Measurements from ENCODE around the gene MSANTD1. TPM values are rescaled to one million over a fixed set of nuclear protein-coding genes. Genes with fewer than 3 reads are reported as not detected.

Gene MSANTD1
- total RNA-seq, 4 donors from 2014 or later, result 0.68 to 1.3 (median 0.80) TPM; not detected in 1

DNA sequence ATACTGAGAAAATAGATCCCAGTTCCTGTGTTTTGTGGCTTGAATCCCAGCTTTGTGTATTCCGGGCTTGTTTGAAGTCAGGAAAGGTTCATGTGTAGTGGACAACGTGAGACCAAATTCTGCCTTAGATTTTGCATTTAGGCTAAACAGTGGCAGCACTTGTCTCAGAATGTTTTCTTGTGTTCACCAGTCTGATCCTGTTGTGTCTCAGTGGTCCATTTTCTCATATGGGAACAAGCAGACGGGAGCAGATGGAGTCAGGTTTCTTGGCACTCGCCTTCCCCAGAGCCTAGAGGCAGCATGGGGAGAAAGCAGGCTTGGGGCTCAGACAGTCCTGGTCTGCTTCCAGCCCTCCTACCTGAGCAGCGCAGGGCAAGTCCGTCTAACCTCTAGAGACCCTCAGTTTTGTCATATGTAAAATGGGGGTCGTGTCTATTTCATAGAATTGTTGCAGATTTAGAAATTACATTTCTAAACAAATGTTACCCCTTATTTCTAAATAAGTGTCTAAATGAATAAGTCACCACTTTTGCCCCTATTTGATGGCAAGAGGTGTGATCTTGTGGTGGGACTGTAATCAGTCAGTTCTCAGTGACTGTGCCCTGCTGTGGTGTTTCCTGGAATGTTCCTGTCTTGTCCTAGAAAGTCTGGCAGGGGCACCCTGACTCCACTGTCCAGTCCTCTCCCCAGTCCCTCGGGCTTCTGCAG is 28.3 kb upstream of the MSANTD1 start:
- Histone ChIP-seq H3K4me1 (no peaks in the 10 kb centered on the region), H3K36me3 (peaks cover 0 to 70% (median 21%) of the 10 kb centered on the region in 4 donors), H3K9me3 (no peaks in the 10 kb centered on the region), H3K4me3 (no peak overlapping the region), H3K27ac (no peak overlapping the region), H3K27me3 (no peaks in the 10 kb centered on the region)
- no peak for DNase-seq
- in situ Hi-C loops (cut with MboI; ENCODE audit: low pct_ligation_motif_present in 1 of 4, low pct_unique_long_range_greater_than_20kb in 1 of 4, low sequenced_read_pairs in 3 of 4), result loop anchor here in 1 of 4 donors (25.0 kb wide), 1 partner anchor 217 kb away; the partner anchor contains the start of gene HGFAC
- 83 to 87% methylated on average over 3 to 8 of the region's 8 CpGs for WGBS, 2 donors (ENCODE audit: low coverage in 1 of 2)
- TF ChIP-seq EP300 (IDR thresholded peaks at IDR 0.05; ENCODE audit: low read depth) (no peak), POLR2A (IDR thresholded peaks at IDR 0.05) (no peak), POLR2AphosphoS5 (IDR thresholded peaks at IDR 0.05) (no peak)
- TF ChIP-seq, protein P1, sequence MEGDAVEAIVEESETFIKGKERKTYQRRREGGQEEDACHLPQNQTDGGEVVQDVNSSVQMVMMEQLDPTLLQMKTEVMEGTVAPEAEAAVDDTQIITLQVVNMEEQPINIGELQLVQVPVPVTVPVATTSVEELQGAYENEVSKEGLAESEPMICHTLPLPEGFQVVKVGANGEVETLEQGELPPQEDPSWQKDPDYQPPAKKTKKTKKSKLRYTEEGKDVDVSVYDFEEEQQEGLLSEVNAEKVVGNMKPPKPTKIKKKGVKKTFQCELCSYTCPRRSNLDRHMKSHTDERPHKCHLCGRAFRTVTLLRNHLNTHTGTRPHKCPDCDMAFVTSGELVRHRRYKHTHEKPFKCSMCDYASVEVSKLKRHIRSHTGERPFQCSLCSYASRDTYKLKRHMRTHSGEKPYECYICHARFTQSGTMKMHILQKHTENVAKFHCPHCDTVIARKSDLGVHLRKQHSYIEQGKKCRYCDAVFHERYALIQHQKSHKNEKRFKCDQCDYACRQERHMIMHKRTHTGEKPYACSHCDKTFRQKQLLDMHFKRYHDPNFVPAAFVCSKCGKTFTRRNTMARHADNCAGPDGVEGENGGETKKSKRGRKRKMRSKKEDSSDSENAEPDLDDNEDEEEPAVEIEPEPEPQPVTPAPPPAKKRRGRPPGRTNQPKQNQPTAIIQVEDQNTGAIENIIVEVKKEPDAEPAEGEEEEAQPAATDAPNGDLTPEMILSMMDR (IDR thresholded peaks at IDR 0.05), result no peak
- intact Hi-C loops (cut with DNase I; ENCODE audit: low total_unique reads), result no loop called here

DNA sequence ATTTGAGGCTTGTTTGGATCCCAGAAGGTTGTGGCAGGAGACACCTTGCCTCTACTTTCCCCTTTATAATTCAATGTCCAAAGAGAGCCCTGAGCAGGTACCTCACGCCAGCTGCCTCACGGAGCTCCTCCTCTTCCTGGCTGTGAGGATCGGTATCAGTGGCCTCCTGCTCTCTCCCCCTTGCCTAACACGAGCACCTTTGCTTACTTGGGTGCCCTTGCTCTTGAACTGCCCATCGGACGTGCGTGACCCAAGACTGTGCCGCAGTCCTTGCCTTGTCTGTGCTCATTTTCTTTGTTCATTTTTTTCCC is 27.8 kb upstream of the MSANTD1 start:
- TF ChIP-seq POLR2AphosphoS5 (IDR thresholded peaks at IDR 0.05) (no peak), EP300 (IDR thresholded peaks at IDR 0.05; ENCODE audit: low read depth) (no peak), POLR2A (IDR thresholded peaks at IDR 0.05) (no peak)
- TF ChIP-seq, protein P1 (IDR thresholded peaks at IDR 0.05), result no peak
- in situ Hi-C loops (cut with MboI; ENCODE audit: low pct_ligation_motif_present in 1 of 4, low pct_unique_long_range_greater_than_20kb in 1 of 4, low sequenced_read_pairs in 3 of 4), result loop anchor here in 1 of 4 donors (25.0 kb wide), 1 partner anchor 216 kb away; the partner anchor contains the start of gene HGFAC
- Histone ChIP-seq H3K4me1 (no peaks in the 10 kb centered on the region), H3K36me3 (peaks cover 0 to 65% (median 18%) of the 10 kb centered on the region in 4 donors), H3K27ac (no peak overlapping the region), H3K27me3 (no peaks in the 10 kb centered on the region), H3K9me3 (no peaks in the 10 kb centered on the region), H3K4me3 (no peak overlapping the region)
- DNase-seq, result no peak
- WGBS, 2 donors (ENCODE audit: low coverage in 1 of 2), result 92 to 93% methylated on average over 8 of the region's 8 CpGs
- intact Hi-C loops (cut with DNase I; ENCODE audit: low total_unique reads), result no loop called here

DNA sequence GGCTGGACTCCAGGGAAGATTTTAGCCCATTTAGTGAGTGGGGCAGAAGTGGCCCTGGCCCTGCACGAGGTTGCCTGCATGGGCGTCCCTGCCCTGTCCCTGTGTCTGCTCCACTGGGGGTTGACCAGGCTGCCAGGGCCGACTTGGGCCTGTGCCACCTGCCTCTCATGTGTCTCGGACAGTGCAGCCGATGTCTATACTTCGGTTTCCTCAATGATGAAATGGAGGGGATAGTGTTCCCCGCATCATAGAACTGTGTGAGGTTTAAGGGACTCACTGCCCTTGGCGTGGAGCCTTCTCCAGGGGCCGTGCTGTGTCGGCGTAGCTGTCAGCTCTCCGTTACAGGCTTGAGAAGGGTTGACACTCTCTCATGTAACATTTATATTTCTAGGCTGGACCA is 27.0 kb upstream of the MSANTD1 start:
- Histone ChIP-seq H3K4me3 (no peak overlapping the region), H3K27me3 (no peaks in the 10 kb centered on the region), H3K4me1 (no peaks in the 10 kb centered on the region), H3K36me3 (peaks cover 0 to 61% (median 17%) of the 10 kb centered on the region in 4 donors), H3K9me3 (no peaks in the 10 kb centered on the region), H3K27ac (no peak overlapping the region)
- intact Hi-C loops (cut with DNase I; ENCODE audit: low total_unique reads), result no loop called here
- no peak for DNase-seq
- in situ Hi-C loops (cut with MboI; ENCODE audit: low pct_ligation_motif_present in 1 of 4, low pct_unique_long_range_greater_than_20kb in 1 of 4, low sequenced_read_pairs in 3 of 4), result loop anchor here in 1 of 4 donors (25.0 kb wide), 1 partner anchor 215 kb away; the partner anchor contains the start of gene HGFAC
- 92% methylated on average over 9 of the region's 12 CpGs; no CpG with 5 or more reads in 1 of the 2 donors for WGBS, 2 donors (ENCODE audit: low coverage in 1 of 2)
- TF ChIP-seq EP300 (IDR thresholded peaks at IDR 0.05; ENCODE audit: low read depth) (no peak), POLR2AphosphoS5 (IDR thresholded peaks at IDR 0.05) (no peak), POLR2A (IDR thresholded peaks at IDR 0.05) (no peak)
- TF ChIP-seq, protein P1 (IDR thresholded peaks at IDR 0.05), result no peak

DNA sequence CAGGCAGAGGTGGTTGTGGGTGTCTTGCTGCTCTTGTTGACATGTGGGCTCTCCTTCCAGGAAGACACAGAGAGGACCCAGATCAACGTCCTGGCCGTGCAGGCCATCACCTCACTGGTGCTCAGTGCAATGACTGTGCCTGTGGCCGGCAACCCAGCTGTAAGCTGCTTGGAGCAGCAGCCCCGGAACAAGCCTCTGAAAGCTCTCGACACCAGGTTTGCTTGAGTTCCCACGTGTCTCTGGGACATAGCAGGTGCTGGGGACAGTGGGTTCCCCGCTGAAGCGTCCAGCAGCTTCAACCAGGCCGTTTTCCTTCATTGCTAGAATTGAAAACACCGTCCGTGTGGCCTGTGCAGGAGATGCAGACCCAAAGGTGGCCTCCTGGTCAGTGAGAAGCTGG is 25.6 kb upstream of the MSANTD1 start:
- Histone ChIP-seq H3K27me3 (no peaks in the 10 kb centered on the region), H3K36me3 (peaks cover 0 to 51% (median 14%) of the 10 kb centered on the region in 4 donors), H3K4me3 (no peak overlapping the region), H3K4me1 (no peaks in the 10 kb centered on the region), H3K9me3 (no peaks in the 10 kb centered on the region), H3K27ac (no peak overlapping the region)
- 93% methylated on average over 11 of the region's 11 CpGs; no CpG with 5 or more reads in 1 of the 2 donors for WGBS, 2 donors (ENCODE audit: low coverage in 1 of 2)
- in situ Hi-C loops (cut with MboI; ENCODE audit: low pct_ligation_motif_present in 1 of 4, low pct_unique_long_range_greater_than_20kb in 1 of 4, low sequenced_read_pairs in 3 of 4) (loop anchor here in 1 of 4 donors (25.0 kb wide), 1 partner anchor 214 kb away; the partner anchor contains the start of gene HGFAC), intact Hi-C loops (cut with DNase I; ENCODE audit: low total_unique reads) (no loop called here)
- no peak for DNase-seq
- TF ChIP-seq, protein P1 (IDR thresholded peaks at IDR 0.05), result no peak
- TF ChIP-seq POLR2A (IDR thresholded peaks at IDR 0.05), result no peak
- no peak for TF ChIP-seq POLR2AphosphoS5 (IDR thresholded peaks at IDR 0.05)
- no peak for TF ChIP-seq EP300 (IDR thresholded peaks at IDR 0.05; ENCODE audit: low read depth)
